ENCODE results near the gene CASKIN2. TPM values are rescaled to one million over a fixed set of nuclear protein-coding genes. Genes with fewer than 3 reads are reported as not detected.
A peak's percentile ranks its signal among the peaks of the same experiment; 100 is the strongest.

Gene CASKIN2
- total RNA-seq: 1.2 and 1.4 TPM in 2 replicates

GRCh38 chr17:75515496-75516254, at the start of gene CASKIN2:
TSS of gene CASKIN2 (minus strand) at chr17:75515537. CDS start at chr17:75513804, 1,733 bp downstream.
- ATAC-seq (ENCODE audit: low read depth) (peak; percentile 68), DNase-seq (peak; percentile 80)
- POLR2A ChIA-PET: interaction anchor here (0.7 to 1.9 kb wide), 13 partner anchors 9 to 340 kb away, joined by 3 to 38 read pairs (median 5); partner anchors contain the start of genes GGA3, LLGL2, MRPS7 and SLC25A19
- Mint-ChIP-seq H3K4me3 (peak within 1 kb of the TSS; percentile 82), H3K27ac (no peak within 1 kb of the TSS), H3K9me3 (no peaks in the 10 kb centered on the region), H3K4me1 (peaks cover 22% of the 10 kb centered on the region), H3K36me3 (ENCODE audit: low read depth) (peaks cover 10% of the 10 kb centered on the region), H3K27me3 (no peaks in the 10 kb centered on the region)
- CTCF ChIA-PET: interaction anchor here (0.6 to 1.4 kb wide), 7 partner anchors 10 to 246 kb away, joined by 3 to 16 read pairs (median 4); partner anchors contain the start of gene LLGL2
- peak; percentile 43 for TF ChIP-seq CTCF (IDR thresholded peaks at IDR 0.05)
- intact Hi-C loops (cut with micrococcal nuclease): loop anchor here (1.0 to 5.0 kb wide), 10 partner anchors 10 to 243 kb away; partner anchors contain the start of genes GRB2, LLGL2, MIF4GD and SLC25A19

- peaks cover 15% of the 10 kb centered on the region for H3K4me1 Mint-ChIP-seq
- H3K27ac Mint-ChIP-seq: no peak overlapping the region
- ATAC-seq (ENCODE audit: low read depth) (no peak), DNase-seq (no peak)
- ChIA-PET CTCF (no interaction called here), POLR2A (no interaction called here)
- intact Hi-C loops (cut with micrococcal nuclease): no loop called here
- H3K9me3 Mint-ChIP-seq: no peaks in the 10 kb centered on the region
- no peak overlapping the region for H3K4me3 Mint-ChIP-seq
- no peak for TF ChIP-seq CTCF (IDR thresholded peaks at IDR 0.05)
- H3K36me3 Mint-ChIP-seq (ENCODE audit: low read depth): peaks cover 14% of the 10 kb centered on the region
- H3K27me3 Mint-ChIP-seq: no peaks in the 10 kb centered on the region
Measured at GRCh38 chr17:75565066-75565465, 49.7 kb upstream of the CASKIN2 start.

GRCh38 chr17:75564195-75564594, 48.9 kb upstream of the CASKIN2 start:
- ChIA-PET CTCF (no interaction called here), POLR2A (no interaction called here)
- ATAC-seq (ENCODE audit: low read depth): no peak
- no peak for TF ChIP-seq CTCF (IDR thresholded peaks at IDR 0.05)
- H3K36me3 Mint-ChIP-seq (ENCODE audit: low read depth): peaks cover 16% of the 10 kb centered on the region
- no peak overlapping the region for H3K4me3 Mint-ChIP-seq
- peaks cover 15% of the 10 kb centered on the region for H3K4me1 Mint-ChIP-seq
- intact Hi-C loops (cut with micrococcal nuclease): no loop called here
- no peaks in the 10 kb centered on the region for H3K9me3 Mint-ChIP-seq
- no peak for DNase-seq
- no peaks in the 10 kb centered on the region for H3K27me3 Mint-ChIP-seq
- H3K27ac Mint-ChIP-seq: no peak overlapping the region

GRCh38 chr17:75563063-75563758, 47.9 kb upstream of the CASKIN2 start:
- peaks cover 16% of the 10 kb centered on the region for H3K36me3 Mint-ChIP-seq (ENCODE audit: low read depth)
- POLR2A ChIA-PET: no interaction called here
- H3K27me3 Mint-ChIP-seq: no peaks in the 10 kb centered on the region
- no peak for DNase-seq
- no peak overlapping the region for H3K27ac Mint-ChIP-seq
- peaks cover 15% of the 10 kb centered on the region for H3K4me1 Mint-ChIP-seq
- intact Hi-C loops (cut with micrococcal nuclease): no loop called here
- no peaks in the 10 kb centered on the region for H3K9me3 Mint-ChIP-seq
- H3K4me3 Mint-ChIP-seq: no peak overlapping the region
- CTCF ChIA-PET: no interaction called here
- no peak for ATAC-seq (ENCODE audit: low read depth)
- TF ChIP-seq CTCF (IDR thresholded peaks at IDR 0.05): no peak
